ENCODE results near the gene ENO4. TPM values are rescaled to one million over a fixed set of nuclear protein-coding genes. Genes with fewer than 3 reads are reported as not detected.

The ENO4 gene
- total and polyA plus RNA-seq, 7 donors, result 0.09 to 13.0 (median 0.22) TPM; not detected in 3

DNA sequence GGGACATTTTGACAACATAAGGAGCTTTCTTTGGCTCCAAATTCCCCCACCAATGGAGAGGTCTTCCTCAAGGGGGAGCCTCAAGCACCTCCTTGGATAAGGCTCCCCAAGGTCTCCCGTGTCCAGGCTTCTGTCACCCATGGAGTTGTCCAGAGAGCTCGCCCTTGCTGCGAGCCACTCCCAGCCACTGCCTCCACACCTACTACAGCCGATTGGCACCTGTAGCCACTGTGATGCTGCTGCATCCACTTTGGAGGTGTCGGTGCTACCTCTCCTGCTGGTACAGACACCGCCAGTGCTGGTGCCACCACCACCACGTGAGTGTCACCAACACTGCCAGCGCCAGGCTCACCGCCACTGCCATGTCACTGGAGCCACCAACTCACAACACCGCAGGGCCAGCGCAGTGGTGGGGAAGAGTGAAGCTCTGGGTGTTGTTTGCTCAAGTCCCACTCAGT, 22.1 kb upstream of the ENO4 start:
- Histone ChIP-seq H3K27me3 (no peaks in the 10 kb centered on the region), H3K36me3 (no peaks in the 10 kb centered on the region), H3K9me3 (no peaks in the 10 kb centered on the region), H3K27ac (no peak overlapping the region), H3K4me1 (no peaks in the 10 kb centered on the region), H3K4me3 (no peak overlapping the region)
- WGBS, 2 donors, result 91 to 93% methylated on average over 11 of the region's 11 CpGs
- no peak for TF ChIP-seq POLR2A (IDR thresholded peaks at IDR 0.05)
- no peak for TF ChIP-seq EP300 (IDR thresholded peaks at IDR 0.05)
- TF ChIP-seq POLR2AphosphoS5 (IDR thresholded peaks at IDR 0.05), result no peak
- TF ChIP-seq, protein P1, sequence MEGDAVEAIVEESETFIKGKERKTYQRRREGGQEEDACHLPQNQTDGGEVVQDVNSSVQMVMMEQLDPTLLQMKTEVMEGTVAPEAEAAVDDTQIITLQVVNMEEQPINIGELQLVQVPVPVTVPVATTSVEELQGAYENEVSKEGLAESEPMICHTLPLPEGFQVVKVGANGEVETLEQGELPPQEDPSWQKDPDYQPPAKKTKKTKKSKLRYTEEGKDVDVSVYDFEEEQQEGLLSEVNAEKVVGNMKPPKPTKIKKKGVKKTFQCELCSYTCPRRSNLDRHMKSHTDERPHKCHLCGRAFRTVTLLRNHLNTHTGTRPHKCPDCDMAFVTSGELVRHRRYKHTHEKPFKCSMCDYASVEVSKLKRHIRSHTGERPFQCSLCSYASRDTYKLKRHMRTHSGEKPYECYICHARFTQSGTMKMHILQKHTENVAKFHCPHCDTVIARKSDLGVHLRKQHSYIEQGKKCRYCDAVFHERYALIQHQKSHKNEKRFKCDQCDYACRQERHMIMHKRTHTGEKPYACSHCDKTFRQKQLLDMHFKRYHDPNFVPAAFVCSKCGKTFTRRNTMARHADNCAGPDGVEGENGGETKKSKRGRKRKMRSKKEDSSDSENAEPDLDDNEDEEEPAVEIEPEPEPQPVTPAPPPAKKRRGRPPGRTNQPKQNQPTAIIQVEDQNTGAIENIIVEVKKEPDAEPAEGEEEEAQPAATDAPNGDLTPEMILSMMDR (IDR thresholded peaks at IDR 0.05), result no peak
- intact Hi-C loops (cut with DNase I), result no loop called here
- no peak for DNase-seq

DNA sequence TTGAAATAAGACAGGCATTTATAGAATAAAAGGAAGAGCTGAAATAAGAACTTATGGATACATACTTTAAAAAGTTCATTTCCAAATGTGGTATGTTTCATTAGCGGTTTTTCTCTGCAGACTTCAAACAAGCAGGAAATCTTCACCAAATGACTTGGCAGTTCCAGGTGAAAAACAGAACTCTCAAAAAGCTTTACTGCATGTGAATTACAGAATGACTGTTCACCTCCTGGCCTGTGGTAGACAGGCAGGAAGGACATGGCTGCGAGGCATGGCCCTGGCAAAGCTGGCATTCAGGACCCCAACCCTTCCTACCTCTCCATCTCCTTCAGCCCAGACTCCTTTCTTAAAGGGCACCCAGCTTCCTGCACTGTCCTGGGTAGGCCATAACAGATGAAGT, 21.2 kb upstream of the ENO4 start:
- intact Hi-C loops (cut with DNase I), result no loop called here
- no peaks in the 10 kb centered on the region for H3K27me3 ChIP-seq
- WGBS, 2 donors, result 41 to 77% methylated on average over 2 of the region's 2 CpGs

DNA sequence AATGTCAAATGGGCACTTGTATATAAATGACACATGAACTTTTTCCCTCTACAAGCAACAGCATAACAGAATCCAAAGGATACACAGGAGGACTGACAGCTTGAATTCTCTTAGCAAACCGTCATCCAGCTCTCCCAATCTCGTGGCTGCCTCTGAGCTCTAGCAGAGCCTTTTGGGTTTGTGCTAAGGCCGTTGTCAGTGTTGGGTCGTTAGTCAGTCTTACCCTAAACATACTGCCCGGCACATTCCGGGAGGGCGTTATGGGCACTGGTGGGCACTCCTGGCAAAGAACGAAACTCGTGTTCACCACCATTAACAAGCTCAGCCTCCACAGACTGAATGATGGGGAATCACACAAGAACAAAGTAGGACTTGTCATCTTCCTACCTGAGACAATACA, 19.6 kb upstream of the ENO4 start:
- Histone ChIP-seq H3K9me3 (no peaks in the 10 kb centered on the region), H3K4me1 (no peaks in the 10 kb centered on the region), H3K27me3 (no peaks in the 10 kb centered on the region), H3K27ac (no peak overlapping the region), H3K36me3 (no peaks in the 10 kb centered on the region), H3K4me3 (no peak overlapping the region)
- TF ChIP-seq POLR2AphosphoS5 (IDR thresholded peaks at IDR 0.05), result no peak
- no peak for TF ChIP-seq EP300 (IDR thresholded peaks at IDR 0.05)
- TF ChIP-seq, protein P1 (IDR thresholded peaks at IDR 0.05), result no peak
- no peak for TF ChIP-seq POLR2A (IDR thresholded peaks at IDR 0.05)
- intact Hi-C loops (cut with DNase I), result no loop called here
- DNase-seq, result no peak
- WGBS, 2 donors, result 93 to 94% methylated on average over 9 of the region's 9 CpGs

More for the DNA sequence above, 21.2 kb upstream of the ENO4 start:
- Histone ChIP-seq H3K27ac (no peak overlapping the region), H3K4me3 (no peak overlapping the region), H3K9me3 (no peaks in the 10 kb centered on the region), H3K4me1 (no peaks in the 10 kb centered on the region), H3K36me3 (no peaks in the 10 kb centered on the region)
- TF ChIP-seq, protein P1 (IDR thresholded peaks at IDR 0.05), result no peak
- no peak for TF ChIP-seq EP300 (IDR thresholded peaks at IDR 0.05)
- DNase-seq, result no peak

DNA sequence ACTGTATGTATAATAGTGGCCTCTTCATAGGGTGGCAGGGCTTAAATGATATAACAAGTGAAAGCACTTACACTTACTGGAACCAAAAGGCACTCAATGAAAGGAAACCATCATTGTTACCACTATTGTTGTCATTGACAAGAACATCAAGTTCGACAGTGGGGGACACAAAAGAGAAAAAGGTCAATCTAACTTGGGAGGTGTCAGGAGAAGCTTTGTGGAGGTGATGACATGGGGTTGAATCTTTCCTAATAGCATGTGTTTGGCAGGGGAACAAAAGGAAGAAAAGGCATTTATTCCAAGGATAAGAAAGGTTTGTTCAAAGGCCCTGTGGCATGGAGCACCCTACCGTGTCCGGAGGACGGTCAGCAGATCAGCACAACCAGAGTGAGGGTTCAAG, 18.2 kb upstream of the ENO4 start:
- Histone ChIP-seq H3K27ac (no peak overlapping the region), H3K9me3 (no peaks in the 10 kb centered on the region), H3K36me3 (no peaks in the 10 kb centered on the region), H3K4me1 (no peaks in the 10 kb centered on the region), H3K27me3 (no peaks in the 10 kb centered on the region), H3K4me3 (no peak overlapping the region)
- intact Hi-C loops (cut with DNase I), result no loop called here
- WGBS, 2 donors, result 96 to 98% methylated on average over 4 of the region's 4 CpGs
- DNase-seq, result no peak
- TF ChIP-seq POLR2A (IDR thresholded peaks at IDR 0.05), result no peak
- no peak for TF ChIP-seq EP300 (IDR thresholded peaks at IDR 0.05)
- TF ChIP-seq, protein P1 (IDR thresholded peaks at IDR 0.05), result no peak
- TF ChIP-seq POLR2AphosphoS5 (IDR thresholded peaks at IDR 0.05), result no peak

DNA sequence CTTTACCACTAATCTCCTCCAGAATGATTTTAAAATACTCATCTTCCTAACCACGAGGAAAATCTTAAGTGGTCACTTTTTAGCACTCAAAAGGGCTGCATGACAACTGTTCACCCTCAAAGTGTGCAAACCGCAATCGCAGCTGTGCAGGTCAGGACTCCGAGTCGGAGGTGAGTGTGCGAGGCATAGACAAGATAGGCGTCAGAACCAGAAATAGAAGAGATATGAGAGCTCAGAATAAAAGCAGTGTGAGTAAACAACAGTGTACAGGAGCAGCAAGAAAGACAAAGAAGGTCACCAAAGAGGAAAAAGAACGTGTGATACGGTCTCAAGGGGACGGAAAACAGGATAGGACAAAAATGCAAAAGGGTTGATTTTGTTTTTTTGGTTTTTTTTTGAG, 17.5 kb upstream of the ENO4 start:
- H3K27ac ChIP-seq, result no peak overlapping the region
- no peaks in the 10 kb centered on the region for H3K9me3 ChIP-seq
- H3K27me3 ChIP-seq, result no peaks in the 10 kb centered on the region
- TF ChIP-seq POLR2AphosphoS5 (IDR thresholded peaks at IDR 0.05) (no peak), EP300 (IDR thresholded peaks at IDR 0.05) (no peak), POLR2A (IDR thresholded peaks at IDR 0.05) (no peak)
- WGBS, 2 donors, result 88 to 90% methylated on average over 10 of the region's 10 CpGs
- intact Hi-C loops (cut with DNase I), result no loop called here
- H3K4me3 ChIP-seq, result no peak overlapping the region
- no peaks in the 10 kb centered on the region for H3K36me3 ChIP-seq
- no peak for DNase-seq
- H3K4me1 ChIP-seq, result no peaks in the 10 kb centered on the region

Measured in sigmoid colon (tissue), 7 donors.